GM21381 (cell line): Measurements from ENCODE around the gene RGS3.
"Not testable (repeated sequence)": the region's sequence is repeated elsewhere in the genome, so short reads cannot be mapped to it uniquely, and the experiment has no call there.

Experiments
- ATAC-seq: cut with Tn5 transposase; IDR thresholded peaks from one replicate; pipeline ENCODE4 v1.9.1; 2021; ENCODE audit warnings: mild to moderate bottlenecking, moderate library complexity; ENCODE audit not compliant: unreplicated experiment

The RGS3 gene

GRCh38 chr9:113631137-113631765 lies 167.7 kb downstream of the RGS3 start:
- no peak for ATAC-seq

- ATAC-seq = no peak
Measured at GRCh38 chr9:113631871-113632665, 168.5 kb downstream of the RGS3 start.

GRCh38 chr9:113632776-113633590 lies 169.5 kb downstream of the RGS3 start:
- ATAC-seq = no peak

- no peak for ATAC-seq
Measured at GRCh38 chr9:113633782-113634595, 170.5 kb downstream of the RGS3 start.

GRCh38 chr9:113634596-113635515 lies 171.3 kb downstream of the RGS3 start:
- ATAC-seq = no peak

- no peak for ATAC-seq
Measured at GRCh38 chr9:113635586-113635985, 172.1 kb downstream of the RGS3 start.

GRCh38 chr9:113636165-113636564 lies 172.6 kb downstream of the RGS3 start:
- no peak for ATAC-seq

GRCh38 chr9:113636693-113637092 lies 173.2 kb downstream of the RGS3 start:
- ATAC-seq = no peak

GRCh38 chr9:113638490-113638889 lies 175.0 kb downstream of the RGS3 start:
- no peak for ATAC-seq

GRCh38 chr9:113638897-113639296 lies 175.4 kb downstream of the RGS3 start:
- ATAC-seq = no peak

GRCh38 chr9:113639411-113639970 lies 176.0 kb downstream of the RGS3 start:
- not testable (repeated sequence) for ATAC-seq

- ATAC-seq = no peak
Measured at GRCh38 chr9:113640418-113640817, 176.9 kb downstream of the RGS3 start.

- no peak for ATAC-seq
Measured at GRCh38 chr9:113641100-113641885, 177.8 kb downstream of the RGS3 start.

GRCh38 chr9:113644321-113644720 lies 180.8 kb downstream of the RGS3 start:
- no peak for ATAC-seq

- ATAC-seq = no peak
Measured at GRCh38 chr9:113645227-113645977, 181.9 kb downstream of the RGS3 start.

GRCh38 chr9:113645978-113646253 lies 182.4 kb downstream of the RGS3 start:
- no peak for ATAC-seq

GRCh38 chr9:113646491-113646890 lies 183.0 kb downstream of the RGS3 start:
- ATAC-seq = no peak
